ENCODE measurements around the gene TBC1D9B.
A peak's percentile ranks its signal among the peaks of the same experiment; 100 is the strongest.
"Not testable (repeated sequence)": the region's sequence is repeated elsewhere in the genome, so short reads cannot be mapped to it uniquely, and the experiment has no call there.

Gene TBC1D9B

DNA sequence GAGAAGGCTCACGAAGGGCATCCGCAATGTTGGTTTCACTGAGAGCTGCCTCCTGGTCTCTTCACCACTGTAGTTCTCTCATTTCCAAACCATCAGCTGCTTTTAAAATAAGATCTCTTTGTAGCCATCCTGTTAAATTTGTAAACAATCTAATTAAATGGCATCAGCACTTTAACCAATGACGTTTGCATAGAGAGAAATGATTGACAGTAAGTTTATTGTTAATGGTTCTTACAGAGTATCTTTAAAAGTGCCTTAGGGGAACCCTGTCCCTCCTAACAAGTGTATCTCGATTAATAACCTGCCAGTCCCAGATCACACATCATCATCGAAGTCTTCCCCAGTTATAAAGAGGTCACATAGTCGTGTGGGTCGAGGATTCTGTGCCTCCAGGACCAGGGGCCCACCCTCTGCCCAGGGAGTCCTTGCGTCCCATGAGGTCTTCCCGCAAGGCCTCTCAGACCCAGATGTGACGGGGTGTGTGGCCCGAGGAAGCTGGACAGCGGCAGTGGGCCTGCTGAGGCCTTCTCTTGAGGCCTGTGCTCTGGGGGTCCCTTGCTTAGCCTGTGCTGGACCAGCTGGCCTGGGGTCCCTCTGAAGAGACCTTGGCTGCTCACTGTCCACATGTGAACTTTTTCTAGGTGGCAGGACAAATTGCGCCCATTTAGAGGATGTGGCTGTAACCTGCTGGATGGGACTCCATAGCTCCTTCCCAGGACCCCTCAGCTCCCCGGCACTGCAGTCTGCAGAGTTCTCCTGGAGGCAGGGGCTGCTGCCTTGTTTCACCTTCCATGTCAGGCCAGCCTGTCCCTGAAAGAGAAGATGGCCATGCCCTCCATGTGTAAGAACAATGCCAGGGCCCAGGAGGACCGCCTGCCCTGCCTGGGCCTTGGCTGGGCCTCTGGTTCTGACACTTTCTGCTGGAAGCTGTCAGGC lies 70.4 kb downstream of the TBC1D9B start:
- DNase-seq (ENCODE audit: low spot score) = no peak

DNA sequence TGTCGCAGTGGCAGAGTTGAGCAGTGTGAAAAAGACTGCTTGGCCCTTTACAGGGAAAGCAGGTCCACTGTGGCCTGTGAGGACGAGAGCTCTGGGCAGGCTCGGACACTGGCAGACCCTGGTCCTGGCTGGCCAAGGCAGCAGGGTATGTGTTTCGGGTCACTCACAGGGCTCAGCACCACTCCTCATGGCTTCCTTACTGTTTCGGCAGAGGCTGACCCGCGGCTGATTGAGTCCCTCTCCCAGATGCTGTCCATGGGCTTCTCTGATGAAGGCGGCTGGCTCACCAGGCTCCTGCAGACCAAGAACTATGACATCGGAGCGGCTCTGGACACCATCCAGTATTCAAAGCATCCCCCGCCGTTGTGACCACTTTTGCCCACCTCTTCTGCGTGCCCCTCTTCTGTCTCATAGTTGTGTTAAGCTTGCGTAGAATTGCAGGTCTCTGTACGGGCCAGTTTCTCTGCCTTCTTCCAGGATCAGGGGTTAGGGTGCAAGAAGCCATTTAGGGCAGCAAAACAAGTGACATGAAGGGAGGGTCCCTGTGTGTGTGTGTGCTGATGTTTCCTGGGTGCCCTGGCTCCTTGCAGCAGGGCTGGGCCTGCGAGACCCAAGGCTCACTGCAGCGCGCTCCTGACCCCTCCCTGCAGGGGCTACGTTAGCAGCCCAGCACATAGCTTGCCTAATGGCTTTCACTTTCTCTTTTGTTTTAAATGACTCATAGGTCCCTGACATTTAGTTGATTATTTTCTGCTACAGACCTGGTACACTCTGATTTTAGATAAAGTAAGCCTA lies 71.3 kb downstream of the TBC1D9B start:
- DNase-seq (ENCODE audit: low spot score) = no peak

DNA sequence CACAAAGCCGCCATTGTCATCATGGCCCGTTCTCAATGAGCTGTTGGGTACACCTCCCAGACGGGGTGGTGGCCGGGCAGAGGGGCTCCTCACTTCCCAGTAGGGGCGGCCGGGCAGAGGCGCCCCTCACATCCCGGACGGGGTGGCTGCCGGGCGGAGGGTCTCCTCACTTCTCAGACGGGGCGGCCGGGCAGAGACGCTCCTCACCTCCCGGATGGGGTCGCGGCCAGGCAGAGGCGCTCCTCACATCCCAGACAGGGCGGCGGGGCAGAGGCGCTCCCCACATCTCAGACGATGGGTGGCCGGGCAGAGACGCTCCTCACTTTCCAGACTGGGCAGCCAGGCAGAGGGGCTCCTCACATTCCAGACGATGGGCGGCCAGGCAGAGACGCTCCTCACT lies 72.8 kb downstream of the TBC1D9B start:
- DNase-seq (ENCODE audit: low spot score) = not testable (repeated sequence)

DNA sequence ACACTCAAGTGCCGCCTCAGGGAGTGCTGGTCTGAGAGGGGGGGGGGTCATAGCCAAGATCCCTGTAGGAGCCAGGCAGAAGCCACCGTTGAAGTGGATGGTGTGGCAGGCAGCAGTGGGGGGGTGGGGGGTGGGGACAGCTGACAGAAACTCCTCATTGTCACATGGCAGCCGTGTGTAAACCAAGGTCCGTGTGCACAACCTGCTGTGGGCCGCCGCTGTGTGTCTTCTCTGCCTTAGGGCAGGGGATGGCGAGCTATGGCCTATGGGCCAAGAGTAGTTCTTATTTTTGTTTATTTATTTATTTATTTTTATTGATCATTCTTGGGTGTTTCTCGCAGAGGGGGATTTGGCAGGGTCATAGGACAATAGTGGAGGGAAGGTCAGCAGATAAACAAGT lies 73.6 kb downstream of the TBC1D9B start:
- no peak for DNase-seq (ENCODE audit: low spot score)

DNA sequence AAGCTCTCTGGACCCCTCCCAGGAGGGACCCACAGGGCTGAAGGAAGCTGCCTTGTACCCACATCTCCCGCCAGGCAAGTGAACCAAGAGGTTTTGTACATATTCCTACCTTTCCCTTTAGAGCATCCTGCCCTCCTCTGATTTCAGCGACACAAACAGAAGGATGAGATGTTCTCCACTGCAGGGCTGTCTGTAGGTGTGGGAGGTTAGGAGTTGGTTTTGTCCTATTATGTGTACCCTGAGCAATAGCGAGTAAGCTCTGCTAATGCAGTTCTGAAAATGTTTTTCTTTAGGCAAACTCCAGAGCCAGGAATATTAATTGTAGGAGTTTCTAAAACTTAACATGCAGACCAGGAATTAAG lies 74.0 kb downstream of the TBC1D9B start:
- no peak for DNase-seq (ENCODE audit: low spot score)

DNA sequence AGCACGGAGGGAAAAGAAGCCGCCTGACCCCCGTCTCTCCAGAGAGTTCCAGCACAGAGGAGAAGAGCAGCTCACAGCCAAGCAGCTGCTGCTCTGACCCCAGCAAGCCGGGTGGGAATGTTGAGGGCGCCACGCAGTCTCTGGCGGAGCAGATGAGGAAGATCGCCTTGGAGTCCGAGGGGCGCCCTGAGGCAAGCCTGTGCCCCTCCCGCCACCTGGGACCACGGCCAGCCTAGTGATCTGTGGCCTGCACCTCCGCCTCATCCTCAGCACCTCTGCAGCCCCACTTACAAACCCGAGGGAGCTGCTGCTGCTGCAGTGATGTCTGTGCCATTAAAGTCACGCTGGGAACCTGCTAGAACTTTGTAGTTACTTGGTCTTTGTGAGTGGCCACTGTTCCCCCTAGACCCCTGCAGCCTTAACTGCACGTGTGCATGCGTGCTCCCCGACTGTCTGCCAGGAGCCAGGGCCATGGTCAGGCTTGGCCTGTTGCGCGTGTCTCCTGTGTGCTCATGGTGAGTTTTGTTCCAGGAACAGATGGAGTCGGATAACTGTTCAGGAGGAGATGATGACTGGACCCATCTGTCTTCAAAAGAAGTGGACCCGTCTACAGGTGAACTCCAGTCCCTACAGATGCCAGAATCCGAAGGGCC lies 74.5 kb downstream of the TBC1D9B start:
- DNase-seq (ENCODE audit: low spot score) = no peak

DNA sequence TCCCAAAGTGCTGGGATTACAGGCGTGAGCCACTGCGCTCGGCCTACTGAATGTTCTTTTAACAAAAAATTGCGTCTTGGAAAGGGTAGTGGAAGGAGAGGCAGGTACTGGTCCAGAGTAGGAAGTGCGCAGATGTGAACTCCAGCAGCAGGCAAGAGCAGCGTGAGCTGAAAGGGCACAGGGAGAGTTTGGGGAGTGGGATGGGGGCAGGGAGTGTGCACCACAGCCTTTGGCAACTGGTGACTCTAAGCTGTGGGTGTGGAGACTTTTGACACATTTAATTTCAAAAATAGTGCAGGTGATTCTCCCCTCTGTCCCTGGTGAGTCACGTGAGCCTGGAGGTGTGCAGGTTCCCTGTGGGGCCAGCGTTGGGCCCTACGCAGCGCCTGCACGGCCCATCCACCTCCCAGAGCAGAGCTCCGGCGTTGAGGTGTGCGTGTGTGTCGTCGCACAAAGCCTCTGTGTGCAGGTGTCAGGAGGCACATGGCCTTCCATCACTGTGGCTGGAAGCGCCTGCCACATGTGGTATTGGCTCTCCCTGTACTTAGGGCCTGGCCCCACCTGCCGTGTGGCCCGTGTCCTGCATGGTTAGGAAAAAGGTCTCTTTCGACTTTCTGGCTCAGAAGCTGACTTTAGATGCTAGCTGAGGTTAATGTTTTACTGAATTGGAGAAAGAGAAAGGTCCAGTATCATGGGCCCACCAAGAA lies 75.5 kb downstream of the TBC1D9B start:
- no peak for DNase-seq (ENCODE audit: low spot score)

DNA sequence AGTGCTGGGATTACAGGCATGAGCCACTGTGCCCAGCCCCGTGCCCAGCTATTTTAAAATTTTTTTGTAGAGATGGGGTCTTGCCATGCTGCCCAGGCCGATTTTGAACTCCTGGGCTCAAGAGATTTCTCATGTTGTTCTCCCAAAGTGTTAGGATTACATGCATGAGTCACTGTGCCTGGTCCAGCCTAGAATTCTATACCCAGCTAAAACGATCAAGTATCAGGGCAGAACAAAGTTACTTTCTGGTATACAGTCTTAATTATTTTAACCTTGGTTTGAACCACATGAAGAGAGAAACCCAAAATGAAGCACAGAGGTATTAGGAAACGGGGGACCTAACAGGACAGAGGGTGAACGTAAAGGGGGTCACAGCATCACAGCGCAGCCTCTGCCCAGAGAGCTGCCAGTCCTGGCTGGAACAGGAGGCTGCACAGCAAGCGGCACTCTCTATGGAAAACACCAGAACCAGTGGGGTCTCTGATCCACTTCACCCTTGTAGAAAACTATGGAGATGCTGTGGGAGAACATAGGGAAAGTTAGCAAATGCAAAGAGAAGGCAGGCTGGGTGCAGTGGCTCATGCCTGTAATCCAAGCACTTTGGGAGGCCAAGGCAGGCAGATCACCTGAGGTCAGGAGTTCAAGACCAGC lies 76.8 kb downstream of the TBC1D9B start:
- DNase-seq (ENCODE audit: low spot score) = no peak

DNA sequence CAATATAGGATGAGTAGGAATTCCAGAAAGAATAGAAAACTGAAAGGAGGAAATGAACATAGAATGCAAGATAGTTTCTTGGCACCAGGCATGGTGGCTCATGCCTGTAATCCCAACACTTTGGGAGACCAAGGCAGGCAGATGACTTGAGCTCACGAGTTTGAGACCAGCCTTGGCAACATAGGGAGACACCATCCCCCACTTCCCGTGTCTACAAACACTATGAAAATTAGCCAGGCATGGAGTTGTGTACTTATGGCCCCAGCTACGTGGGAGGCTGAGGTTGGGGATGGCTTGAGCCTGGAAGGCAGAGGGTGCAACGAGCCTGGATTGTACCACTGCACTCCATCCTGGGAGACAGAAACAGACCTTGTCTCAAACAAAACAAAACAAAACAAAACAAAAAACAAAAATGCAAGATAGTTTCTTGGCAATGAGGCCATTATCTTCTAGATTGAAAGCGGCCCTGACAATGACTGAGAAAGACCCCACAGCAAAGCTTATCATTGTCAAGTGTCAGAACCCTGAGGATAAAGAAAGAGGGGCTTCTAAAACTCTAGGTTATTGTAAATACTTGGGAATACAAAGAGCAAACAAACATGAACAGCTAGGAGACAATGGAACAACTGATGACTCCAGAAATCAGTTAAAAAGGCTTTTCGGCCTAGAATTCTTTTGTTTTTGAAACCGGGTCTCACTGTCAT lies 77.8 kb downstream of the TBC1D9B start:
- no peak for DNase-seq (ENCODE audit: low spot score)

DNA sequence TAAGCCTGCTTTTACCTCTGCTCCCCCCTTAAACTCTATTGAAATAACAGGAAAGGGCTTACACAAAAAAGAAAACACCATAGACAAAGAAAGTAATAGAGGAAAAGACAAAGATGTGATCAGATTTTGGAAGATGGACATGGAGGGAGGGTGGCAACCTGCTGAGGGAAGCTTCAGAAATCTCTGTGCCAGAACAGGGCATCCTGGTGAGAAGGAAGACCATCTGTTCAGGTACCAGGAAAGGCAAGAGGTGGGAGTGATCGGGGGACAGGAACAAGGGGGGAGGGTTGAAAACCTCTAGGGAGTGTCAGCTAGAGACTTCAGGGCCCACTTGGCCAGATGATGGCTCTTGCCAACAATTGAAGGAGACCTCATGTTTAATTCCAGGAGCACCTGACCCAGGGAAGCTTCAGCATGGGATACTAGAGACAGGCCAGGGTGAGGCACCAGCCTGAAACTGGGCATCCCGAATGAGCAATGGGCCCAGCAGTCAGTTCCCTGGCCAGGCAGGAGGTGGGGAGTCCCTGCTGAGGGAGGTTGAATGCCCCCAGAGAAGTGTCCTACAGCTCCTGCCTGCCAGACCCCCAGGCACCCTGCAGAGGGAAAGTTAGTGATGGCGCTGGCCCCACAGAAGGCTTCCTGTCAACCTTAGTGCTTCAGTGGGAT lies 78.8 kb downstream of the TBC1D9B start:
- DNase-seq (ENCODE audit: low spot score) = no peak

DNA sequence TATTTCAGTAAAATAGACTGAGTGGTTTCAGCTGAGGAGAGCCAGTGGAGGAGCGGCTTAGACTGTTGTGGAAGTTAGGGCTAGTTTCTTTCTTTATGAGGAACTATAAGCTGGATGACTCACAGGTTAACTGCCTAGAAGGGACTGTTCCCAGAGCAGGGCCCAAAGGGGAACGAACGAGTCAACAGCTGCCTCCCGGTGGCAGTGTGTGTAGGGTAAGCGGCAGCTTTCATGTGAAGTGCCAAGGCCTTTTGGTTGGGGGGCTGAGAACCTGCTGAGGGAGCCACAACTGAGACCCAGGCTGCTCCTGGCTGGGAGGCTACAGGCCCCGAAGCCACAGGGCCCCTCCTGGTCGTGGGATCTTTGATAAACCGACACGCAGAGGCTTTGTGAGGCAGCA lies 80.0 kb downstream of the TBC1D9B start:
- no peak for DNase-seq (ENCODE audit: low spot score)

DNA sequence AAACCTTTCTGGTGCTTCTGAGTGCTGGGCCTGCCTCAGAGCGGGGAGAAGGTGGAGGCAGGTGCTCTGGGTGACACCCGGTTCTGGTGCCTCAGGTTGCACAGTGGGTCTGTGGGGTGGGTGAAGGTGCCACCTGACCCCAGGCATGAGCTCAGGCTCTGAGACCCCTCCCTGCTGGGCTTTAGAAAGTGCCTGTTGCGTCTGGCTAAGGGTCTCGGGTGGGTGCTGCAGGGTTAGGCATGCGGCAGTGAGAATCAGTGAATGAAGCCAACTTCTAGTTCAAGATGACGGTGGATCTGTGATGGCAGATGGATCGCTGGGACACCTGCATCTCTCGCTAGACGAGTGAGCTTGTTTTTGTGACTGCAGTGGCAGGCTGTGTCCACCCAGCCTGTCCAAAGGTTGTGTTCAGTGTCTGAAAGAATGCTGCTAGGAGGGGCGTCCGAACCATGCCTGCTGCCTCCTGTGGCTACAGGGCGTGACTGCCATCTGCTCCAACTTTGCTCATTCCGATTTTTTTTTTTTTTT lies 82.0 kb downstream of the TBC1D9B start:
- DNase-seq (ENCODE audit: low spot score) = no peak

DNA sequence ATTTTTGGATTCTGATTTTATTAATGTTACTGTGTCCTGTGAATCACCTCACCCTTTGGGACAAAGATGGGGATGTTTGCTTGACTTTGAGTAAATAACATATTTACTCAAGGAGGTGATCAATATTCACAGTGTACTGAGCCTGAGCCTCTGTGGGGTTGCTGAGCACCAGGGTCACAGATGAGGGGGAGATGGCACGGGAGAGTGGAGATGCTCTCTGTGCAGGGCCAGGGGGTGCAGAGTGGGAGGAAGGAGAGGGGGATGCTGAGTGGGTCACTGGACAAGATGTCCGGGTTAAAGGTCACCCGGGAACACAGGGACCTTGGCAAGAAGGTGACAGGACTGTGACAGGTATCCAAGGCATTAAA lies 83.0 kb downstream of the TBC1D9B start:
- DNase-seq (ENCODE audit: low spot score) = no peak

DNA sequence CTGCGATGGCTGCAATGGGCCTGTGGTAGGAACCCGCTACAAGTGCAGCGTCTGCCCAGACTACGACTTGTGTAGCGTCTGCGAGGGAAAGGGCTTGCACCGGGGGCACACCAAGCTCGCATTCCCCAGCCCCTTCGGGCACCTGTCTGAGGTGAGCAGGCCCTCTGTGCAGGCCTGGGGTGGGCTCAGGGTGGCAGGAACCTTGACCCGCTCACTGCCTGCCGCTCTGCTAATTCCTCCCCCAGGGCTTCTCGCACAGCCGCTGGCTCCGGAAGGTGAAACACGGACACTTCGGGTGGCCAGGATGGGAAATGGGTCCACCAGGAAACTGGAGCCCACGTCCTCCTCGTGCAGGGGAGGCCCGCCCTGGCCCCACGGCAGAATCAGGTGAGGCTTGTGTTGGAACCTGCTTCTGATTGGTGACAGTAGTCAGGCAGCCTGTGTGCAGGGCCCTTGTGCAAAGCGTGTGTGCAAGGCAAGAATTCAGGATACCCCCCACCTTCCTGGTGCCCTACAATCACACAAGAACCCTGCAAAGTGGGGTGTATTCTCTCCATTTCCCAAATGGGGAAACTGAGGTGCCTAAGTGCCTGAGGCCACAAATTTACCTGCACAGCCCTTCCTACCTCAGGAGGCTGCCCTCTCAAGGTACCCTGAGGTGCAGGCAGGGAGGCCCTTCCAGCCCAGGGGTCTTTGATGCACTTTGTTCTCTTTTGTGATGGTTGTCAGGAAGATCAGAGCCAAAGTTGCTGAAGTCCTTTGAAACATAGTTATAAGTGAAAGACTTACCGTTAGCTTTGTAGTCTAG lies 83.6 kb downstream of the TBC1D9B start:
- DNase-seq (ENCODE audit: low spot score) = no peak

DNA sequence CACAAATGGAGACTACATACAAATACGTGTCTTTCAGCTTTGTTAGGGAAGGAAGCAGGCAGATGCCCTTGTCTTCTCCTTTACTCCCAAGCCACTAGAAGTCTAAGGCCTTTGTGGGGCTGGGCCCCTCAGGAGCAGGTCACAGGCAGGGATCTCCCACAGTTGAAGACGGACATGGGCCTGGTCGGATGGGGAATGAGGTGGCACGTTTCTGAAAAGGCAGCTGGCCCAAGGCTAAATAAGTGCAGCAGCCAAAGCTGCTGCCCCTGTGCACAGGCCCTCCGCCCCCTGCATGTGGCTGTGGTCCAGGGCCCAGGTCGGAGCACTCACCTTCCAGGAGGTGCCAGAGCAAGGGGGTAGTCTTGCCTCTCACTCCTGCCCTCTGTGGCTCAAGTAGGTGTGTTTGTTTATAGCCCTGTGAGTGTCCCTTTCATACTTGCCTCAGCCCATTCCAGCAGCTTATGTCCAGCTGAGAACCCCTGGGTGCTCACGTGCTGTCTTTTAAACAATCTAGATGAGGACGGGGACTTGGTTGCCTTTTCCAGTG lies 85.2 kb downstream of the TBC1D9B start:
- DNase-seq (ENCODE audit: low spot score) = no peak

DNA sequence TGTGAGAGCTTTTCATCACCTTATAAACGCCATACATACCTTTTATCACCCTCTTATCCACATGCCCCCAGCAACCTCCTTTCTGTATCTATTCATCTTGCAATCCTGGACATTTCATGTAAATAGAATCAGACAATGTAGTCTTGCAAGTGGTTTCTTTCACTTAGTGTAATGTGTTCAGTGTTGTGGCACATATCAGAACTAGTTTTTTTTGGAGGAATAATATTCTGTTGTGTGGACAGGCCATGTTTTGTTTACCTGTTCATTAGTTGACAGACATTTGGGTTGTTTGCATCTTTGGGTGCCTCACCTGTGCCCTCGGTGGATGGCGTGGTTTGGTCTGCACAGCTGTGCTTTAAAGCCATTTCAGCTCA lies 85.7 kb downstream of the TBC1D9B start:
- DNase-seq (ENCODE audit: low spot score) = no peak

DNA sequence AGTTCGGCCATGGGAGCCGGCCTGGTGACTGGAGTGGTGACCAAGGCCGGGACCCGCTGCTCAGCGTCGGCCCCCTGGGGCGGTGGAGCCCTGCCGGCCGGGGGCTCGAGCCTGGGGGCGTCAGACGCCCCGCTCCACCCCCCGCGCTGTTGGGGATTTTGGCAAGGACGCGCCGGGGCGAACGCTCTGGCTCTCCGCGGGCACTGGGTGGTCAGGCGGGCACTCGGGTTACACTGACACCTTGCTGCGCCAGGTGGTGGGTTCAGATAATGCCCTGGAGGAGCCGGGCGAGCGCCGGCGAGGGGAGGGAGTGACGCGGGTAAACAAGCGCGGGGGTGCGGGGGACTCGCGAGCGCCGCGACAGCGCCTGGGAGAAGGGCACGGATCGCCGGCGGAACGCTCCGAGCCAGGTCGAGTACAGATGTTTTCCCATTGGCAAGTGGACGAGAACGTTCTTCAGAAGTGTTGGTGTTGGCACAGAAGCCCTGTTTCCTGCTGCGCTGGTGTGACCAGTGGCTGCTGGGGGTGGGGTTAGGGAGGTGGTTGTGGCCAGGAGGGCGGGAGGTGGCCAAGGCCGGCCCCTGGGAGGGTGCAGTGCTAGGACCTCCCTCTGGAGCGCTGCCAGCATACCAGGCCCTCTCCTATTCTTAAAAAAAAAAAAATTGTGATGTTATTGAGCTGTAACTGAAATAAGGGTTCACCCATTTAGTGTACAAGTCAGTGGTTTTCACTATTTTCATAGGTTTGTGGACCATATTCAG lies 86.2 kb downstream of the TBC1D9B start:
- peak; percentile 99 for DNase-seq (ENCODE audit: low spot score)

Measured in hepatic stellate cell (primary cell).